Vagina (tissue), 2 donors: ENCODE data around the gene DCTN5.

ENCODE experiments used
- POLR2A ChIP-seq, 2 donors: fragments of 450-650 bp; IDR thresholded peaks; one replicate each; pipeline ENCODE4 v1.6.1; 2017; ENCODE audit warnings: antibody characterized with exemption in 2 of 2, mild to moderate bottlenecking in 2 of 2, moderate library complexity in 2 of 2
- POLR2AphosphoS5 ChIP-seq, 2 donors: sonication (generic); formaldehyde crosslinking; IDR thresholded peaks; one replicate each; pipeline ENCODE4 v1.9.0; 2017; ENCODE audit warnings: antibody characterized with exemption in 2 of 2, mild to moderate bottlenecking in 2 of 2, low read depth in 1 of 2; ENCODE audit not compliant: insufficient read depth in 1 of 2

- no peak for TF ChIP-seq POLR2AphosphoS5 (IDR thresholded peaks at IDR 0.05; ENCODE audit: insufficient read depth in 1 of 2, low read depth in 1 of 2)
- TF ChIP-seq POLR2A (IDR thresholded peaks at IDR 0.05) = no peak
Observed at GRCh38 chr16:23699100-23699499, 57.8 kb downstream of the DCTN5 start.
